ENCODE measurements around the gene NHSL2.

Gene NHSL2

GRCh38 chrX:72122621-72123337 lies 212.1 kb downstream of the NHSL2 start:
- Histone ChIP-seq H3K27ac (no peak overlapping the region), H3K36me3 (ENCODE audit: insufficient read depth) (no peaks in the 10 kb centered on the region), H3K79me2 (ENCODE audit: insufficient read depth, low read depth) (no peaks in the 10 kb centered on the region), H3K27me3 (ENCODE audit: insufficient read depth, low read depth) (no peaks in the 10 kb centered on the region), H4K20me1 (ENCODE audit: insufficient read depth) (no peaks in the 10 kb centered on the region), H3K4me3 (IDR thresholded peaks at IDR 0.05; ENCODE audit: insufficient read depth, low read depth, low read length) (no peak overlapping the region), H2AFZ (ENCODE audit: low read depth) (no peak overlapping the region), H3K4me1 (ENCODE audit: low read depth, poor library complexity, severe bottlenecking) (peaks cover 27% of the 10 kb centered on the region), H3K9ac (no peak overlapping the region), H3K4me2 (no peak overlapping the region)
- TF ChIP-seq CTCF (conservative IDR thresholded peaks at IDR 0.05; ENCODE audit: low read depth, low read length): no peak

- no peaks in the 10 kb centered on the region for H3K27me3 ChIP-seq (ENCODE audit: insufficient read depth, low read depth)
- no peak for TF ChIP-seq CTCF (conservative IDR thresholded peaks at IDR 0.05; ENCODE audit: low read depth, low read length)
- no peaks in the 10 kb centered on the region for H3K36me3 ChIP-seq (ENCODE audit: insufficient read depth)
- no peak overlapping the region for H3K4me3 ChIP-seq (IDR thresholded peaks at IDR 0.05; ENCODE audit: insufficient read depth, low read depth, low read length)
- no peak overlapping the region for H3K9ac ChIP-seq
- peaks cover 27% of the 10 kb centered on the region for H3K4me1 ChIP-seq (ENCODE audit: low read depth, poor library complexity, severe bottlenecking)
- no peak overlapping the region for H3K27ac ChIP-seq
- no peak overlapping the region for H3K4me2 ChIP-seq
- H4K20me1 ChIP-seq (ENCODE audit: insufficient read depth): no peaks in the 10 kb centered on the region
- H2AFZ ChIP-seq (ENCODE audit: low read depth): no peak overlapping the region
- no peaks in the 10 kb centered on the region for H3K79me2 ChIP-seq (ENCODE audit: insufficient read depth, low read depth)
Measured at GRCh38 chrX:72123471-72124185, 213.0 kb downstream of the NHSL2 start.

GRCh38 chrX:72124540-72125201 lies 214.0 kb downstream of the NHSL2 start:
- no peaks in the 10 kb centered on the region for H3K27me3 ChIP-seq (ENCODE audit: insufficient read depth, low read depth)
- TF ChIP-seq CTCF (conservative IDR thresholded peaks at IDR 0.05; ENCODE audit: low read depth, low read length): no peak
- H3K79me2 ChIP-seq (ENCODE audit: insufficient read depth, low read depth): no peaks in the 10 kb centered on the region
- peaks cover 27% of the 10 kb centered on the region for H3K4me1 ChIP-seq (ENCODE audit: low read depth, poor library complexity, severe bottlenecking)
- no peak overlapping the region for H3K9ac ChIP-seq
- H3K36me3 ChIP-seq (ENCODE audit: insufficient read depth): no peaks in the 10 kb centered on the region
- no peak overlapping the region for H3K4me2 ChIP-seq
- H4K20me1 ChIP-seq (ENCODE audit: insufficient read depth): no peaks in the 10 kb centered on the region
- H3K4me3 ChIP-seq (IDR thresholded peaks at IDR 0.05; ENCODE audit: insufficient read depth, low read depth, low read length): no peak overlapping the region
- no peak overlapping the region for H3K27ac ChIP-seq
- no peak overlapping the region for H2AFZ ChIP-seq (ENCODE audit: low read depth)

- Histone ChIP-seq H3K27ac (no peak overlapping the region), H2AFZ (ENCODE audit: low read depth) (no peak overlapping the region; the same call in 1 of the 2 replicates), H3K36me3 (ENCODE audit: insufficient read depth) (no peaks in the 10 kb centered on the region), H3K4me1 (ENCODE audit: low read depth, poor library complexity, severe bottlenecking) (peaks cover 27% of the 10 kb centered on the region), H3K79me2 (ENCODE audit: insufficient read depth, low read depth) (no peaks in the 10 kb centered on the region), H3K4me2 (no peak overlapping the region; the same call in 1 of the 2 replicates), H3K27me3 (ENCODE audit: insufficient read depth, low read depth) (peaks cover 3% of the 10 kb centered on the region; the same call in 1 of the 2 replicates), H3K9ac (no peak overlapping the region), H3K4me3 (IDR thresholded peaks at IDR 0.05; ENCODE audit: insufficient read depth, low read depth, low read length) (no peak overlapping the region), H4K20me1 (ENCODE audit: insufficient read depth) (no peaks in the 10 kb centered on the region)
- no peak for TF ChIP-seq CTCF (conservative IDR thresholded peaks at IDR 0.05; ENCODE audit: low read depth, low read length)
Measured at GRCh38 chrX:72125331-72126047, 214.8 kb downstream of the NHSL2 start.

All from KMS-11 (cell line).